GM21723 (cell line): Measurements from ENCODE around the gene TMEM100.

Experiments used
- ATAC-seq: cut with Tn5 transposase; IDR thresholded peaks from one replicate; pipeline ENCODE4 v1.9.1; 2021; ENCODE audit warnings: mild to moderate bottlenecking, moderate library complexity; ENCODE audit not compliant: unreplicated experiment

The TMEM100 gene

GRCh38 chr17:55722742-55723487, at the start of gene TMEM100:
TSS of gene TMEM100 (minus strand) at chr17:55722864. CDS start at chr17:55721070, 1,794 bp downstream.
- no peak for ATAC-seq

GRCh38 chr17:55772086-55772485, 49.4 kb upstream of the TMEM100 start:
- ATAC-seq = no peak

GRCh38 chr17:55770196-55770870, 47.7 kb upstream of the TMEM100 start:
- ATAC-seq = no peak

- ATAC-seq = no peak
Observed at GRCh38 chr17:55769625-55770000, 46.9 kb upstream of the TMEM100 start.

GRCh38 chr17:55768936-55769624, 46.4 kb upstream of the TMEM100 start:
- ATAC-seq = no peak

GRCh38 chr17:55765472-55765871, 42.8 kb upstream of the TMEM100 start:
- ATAC-seq = no peak

- ATAC-seq = no peak
Observed at GRCh38 chr17:55764610-55765009, 41.9 kb upstream of the TMEM100 start.

GRCh38 chr17:55763856-55764255, 41.2 kb upstream of the TMEM100 start:
- ATAC-seq = no peak

GRCh38 chr17:55762086-55762858, 39.6 kb upstream of the TMEM100 start:
- ATAC-seq = no peak

- no peak for ATAC-seq
Observed at GRCh38 chr17:55760643-55761355, 38.1 kb upstream of the TMEM100 start.

GRCh38 chr17:55758171-55758570, 35.5 kb upstream of the TMEM100 start:
- no peak for ATAC-seq

- no peak for ATAC-seq
Observed at GRCh38 chr17:55757659-55758058, 35.0 kb upstream of the TMEM100 start.

- no peak for ATAC-seq
Observed at GRCh38 chr17:55756689-55757088, 34.0 kb upstream of the TMEM100 start.

GRCh38 chr17:55751720-55752250, 29.1 kb upstream of the TMEM100 start:
- ATAC-seq = no peak

- ATAC-seq = peak; percentile 99
Observed at GRCh38 chr17:55750750-55751657, 28.3 kb upstream of the TMEM100 start, which contains the start of gene PCTP. TSS of gene PCTP (plus strand) at chr17:55751051. CDS start at chr17:55751104, 53 bp downstream.

- no peak for ATAC-seq
Observed at GRCh38 chr17:55749985-55750384, 27.3 kb upstream of the TMEM100 start.

GRCh38 chr17:55748841-55749240, 26.2 kb upstream of the TMEM100 start:
- no peak for ATAC-seq

- no peak for ATAC-seq
Observed at GRCh38 chr17:55747209-55747608, 24.5 kb upstream of the TMEM100 start.

GRCh38 chr17:55746466-55746865, 23.8 kb upstream of the TMEM100 start:
- no peak for ATAC-seq
